NB4 (cell line): ENCODE data around the gene MST1.

Source experiments
- DNase-seq: peaks from one replicate; pipeline ENCODE4 v3.0.0; 2010; ENCODE audit warnings: low read depth
- H3K4me3 ChIP-seq: one replicate; pipeline ENCODE4 v1.5.1; 2011; ENCODE audit warnings: mild to moderate bottlenecking, low read depth, low read length, moderate library complexity
- CTCF ChIP-seq: IDR thresholded peaks from one replicate; pipeline ENCODE4 v1.5.1; 2012; ENCODE audit warnings: low read depth, low read length
- MAX ChIP-seq: IDR thresholded peaks from 2 replicates; pipeline ENCODE4 v1.6.1; 2011; ENCODE audit warnings: low read depth, low read length
- MYC ChIP-seq: IDR thresholded peaks from 2 replicates; pipeline ENCODE4 v1.6.1; 2011; ENCODE audit warnings: low read depth, low read length
- POLR2A ChIP-seq: IDR thresholded peaks from 2 replicates; pipeline ENCODE4 v1.6.1; 2011; ENCODE audit warnings: mild to moderate bottlenecking; ENCODE audit not compliant: insufficient read length; ENCODE audit errors: extremely low read depth

The MST1 gene

GRCh38 chr3:49712631-49713317 lies 23.5 kb upstream of the MST1 start:
- TF ChIP-seq MYC (no peak), POLR2A (no peak), CTCF (no peak), MAX (no peak)

GRCh38 chr3:49712166-49712565 lies 22.9 kb upstream of the MST1 start:
- DNase-seq: no peak
- no peak overlapping the region for H3K4me3 ChIP-seq
- TF ChIP-seq MAX (no peak), CTCF (no peak), MYC (no peak), POLR2A (no peak)

More at GRCh38 chr3:49712631-49713317, 23.5 kb upstream of the MST1 start:
- H3K4me3 ChIP-seq: no peak overlapping the region
- DNase-seq: peak; percentile 53

- DNase-seq: no peak
- no peak overlapping the region for H3K4me3 ChIP-seq
- no peak for TF ChIP-seq POLR2A
- TF ChIP-seq MAX: no peak
- no peak for TF ChIP-seq CTCF
- TF ChIP-seq MYC: no peak
These were observed 22.2 kb upstream of the MST1 start for GRCh38 chr3:49711489-49711888.

GRCh38 chr3:49709852-49710251 lies 20.6 kb upstream of the MST1 start:
- TF ChIP-seq POLR2A (no peak), MYC (no peak), CTCF (no peak), MAX (no peak)

GRCh38 chr3:49707113-49707480 lies 17.8 kb upstream of the MST1 start:
- TF ChIP-seq POLR2A (no peak), MYC (no peak), CTCF (no peak), MAX (no peak)
- no peak for DNase-seq

More at GRCh38 chr3:49709852-49710251, 20.6 kb upstream of the MST1 start:
- no peak overlapping the region for H3K4me3 ChIP-seq
- DNase-seq: no peak

More at GRCh38 chr3:49707113-49707480, 17.8 kb upstream of the MST1 start:
- H3K4me3 ChIP-seq: no peak overlapping the region
